ENCODE results near the gene MDH2. TPM values are rescaled to one million over a fixed set of nuclear protein-coding genes. Genes with fewer than 3 reads are reported as not detected.
"Not testable (repeated sequence)": the region's sequence is repeated elsewhere in the genome, so short reads cannot be mapped to it uniquely, and the experiment has no call there.

MDH2 gene
- total RNA-seq, 4 donors from 2014 or later = 70.8 to 119 (median 95.2) TPM

DNA sequence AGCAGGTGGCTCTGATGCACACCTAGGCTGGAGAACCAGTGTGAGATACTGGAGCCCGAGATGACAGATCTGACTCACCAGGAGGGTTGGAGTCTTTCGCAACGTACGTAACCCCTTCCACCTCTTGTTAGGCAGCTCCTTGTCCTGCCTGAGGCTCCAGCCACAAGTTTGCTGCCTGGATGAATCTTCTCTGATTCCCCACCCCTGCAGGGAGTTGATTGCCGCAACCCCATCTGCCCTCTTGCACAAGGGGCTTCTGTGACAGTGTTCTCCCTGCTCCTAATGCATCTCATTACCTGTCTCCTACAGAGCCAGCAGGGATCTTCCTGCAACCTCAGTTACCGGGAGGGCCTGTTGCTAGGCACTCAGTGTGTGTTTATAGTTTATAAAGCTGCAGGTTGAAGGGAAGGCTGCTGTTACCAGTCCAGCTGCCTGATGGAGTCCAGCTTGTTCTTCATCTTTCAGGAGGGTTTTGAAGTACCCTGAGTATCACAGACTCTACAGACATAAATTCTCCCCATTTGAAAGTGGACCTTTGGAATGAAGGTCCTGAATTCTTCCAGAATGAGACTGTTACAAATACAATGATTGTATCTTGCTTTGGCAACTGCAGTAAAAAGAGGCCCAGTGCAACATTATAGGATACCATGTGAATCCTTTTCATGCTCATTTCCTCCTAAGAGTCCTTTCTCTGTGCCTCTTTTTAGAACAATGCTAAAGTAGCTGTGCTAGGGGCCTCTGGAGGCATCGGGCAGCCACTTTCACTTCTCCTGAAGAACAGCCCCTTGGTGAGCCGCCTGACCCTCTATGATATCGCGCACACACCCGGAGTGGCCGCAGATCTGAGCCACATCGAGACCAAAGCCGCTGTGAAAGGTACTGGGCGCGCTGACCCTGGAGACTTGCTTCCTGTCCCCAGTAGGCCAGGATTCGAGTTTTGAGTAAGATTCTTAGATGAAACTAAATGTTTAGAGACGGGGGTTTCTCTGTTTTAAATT is 6.5 kb downstream of the MDH2 start:
- no peaks in the 10 kb centered on the region for H3K27me3 ChIP-seq
- peaks cover 20 to 30% of the 10 kb centered on the region in 2 donors for H3K36me3 ChIP-seq
- no peak for DNase-seq
- no peak overlapping the region for H3K27ac ChIP-seq
- intact Hi-C loops (cut with DNase I) = no loop called here
- WGBS, 2 donors = 83 to 87% methylated on average over 18 of the region's 18 CpGs
- TF ChIP-seq, protein P1, sequence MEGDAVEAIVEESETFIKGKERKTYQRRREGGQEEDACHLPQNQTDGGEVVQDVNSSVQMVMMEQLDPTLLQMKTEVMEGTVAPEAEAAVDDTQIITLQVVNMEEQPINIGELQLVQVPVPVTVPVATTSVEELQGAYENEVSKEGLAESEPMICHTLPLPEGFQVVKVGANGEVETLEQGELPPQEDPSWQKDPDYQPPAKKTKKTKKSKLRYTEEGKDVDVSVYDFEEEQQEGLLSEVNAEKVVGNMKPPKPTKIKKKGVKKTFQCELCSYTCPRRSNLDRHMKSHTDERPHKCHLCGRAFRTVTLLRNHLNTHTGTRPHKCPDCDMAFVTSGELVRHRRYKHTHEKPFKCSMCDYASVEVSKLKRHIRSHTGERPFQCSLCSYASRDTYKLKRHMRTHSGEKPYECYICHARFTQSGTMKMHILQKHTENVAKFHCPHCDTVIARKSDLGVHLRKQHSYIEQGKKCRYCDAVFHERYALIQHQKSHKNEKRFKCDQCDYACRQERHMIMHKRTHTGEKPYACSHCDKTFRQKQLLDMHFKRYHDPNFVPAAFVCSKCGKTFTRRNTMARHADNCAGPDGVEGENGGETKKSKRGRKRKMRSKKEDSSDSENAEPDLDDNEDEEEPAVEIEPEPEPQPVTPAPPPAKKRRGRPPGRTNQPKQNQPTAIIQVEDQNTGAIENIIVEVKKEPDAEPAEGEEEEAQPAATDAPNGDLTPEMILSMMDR (IDR thresholded peaks at IDR 0.05) = no peak
- no peak for TF ChIP-seq POLR2A (IDR thresholded peaks at IDR 0.05)
- peaks cover 0 to 8% of the 10 kb centered on the region in 2 donors for H3K4me1 ChIP-seq
- H3K4me3 ChIP-seq (replicated peaks in 1 of 3) = no peak overlapping the region
- H3K9me3 ChIP-seq = no peaks in the 10 kb centered on the region

DNA sequence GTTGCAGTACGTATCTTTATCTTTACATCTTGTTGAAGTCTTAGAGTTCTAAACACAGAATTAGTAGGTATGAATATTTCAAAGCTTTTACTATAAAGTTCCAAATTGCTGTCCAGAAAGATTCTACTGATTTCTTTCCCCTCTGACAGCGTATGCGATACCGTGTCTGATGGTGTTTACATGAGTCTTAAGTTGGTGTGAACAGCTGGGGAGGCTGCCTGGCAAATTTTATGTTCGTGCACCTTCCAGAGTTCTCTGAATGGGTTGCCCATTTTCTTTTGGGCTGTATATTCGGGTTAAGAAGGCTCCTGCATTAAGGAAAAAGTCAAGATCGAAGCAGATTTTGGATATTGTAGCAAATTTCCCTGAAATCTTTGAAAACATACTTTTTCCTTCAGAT is 8.3 kb downstream of the MDH2 start:
- intact Hi-C loops (cut with DNase I) = no loop called here
- Histone ChIP-seq H3K27ac (no peak overlapping the region), H3K4me1 (peaks cover 4 to 8% of the 10 kb centered on the region in 2 donors), H3K27me3 (no peaks in the 10 kb centered on the region), H3K4me3 (replicated peaks in 1 of 3) (no peak overlapping the region), H3K9me3 (no peaks in the 10 kb centered on the region), H3K36me3 (peaks cover 35 to 46% of the 10 kb centered on the region in 2 donors)
- no peak for DNase-seq
- 85 to 86% methylated on average over 7 of the region's 7 CpGs for WGBS, 2 donors
- TF ChIP-seq, protein P1 (IDR thresholded peaks at IDR 0.05) = no peak
- TF ChIP-seq POLR2A (IDR thresholded peaks at IDR 0.05) = no peak

DNA sequence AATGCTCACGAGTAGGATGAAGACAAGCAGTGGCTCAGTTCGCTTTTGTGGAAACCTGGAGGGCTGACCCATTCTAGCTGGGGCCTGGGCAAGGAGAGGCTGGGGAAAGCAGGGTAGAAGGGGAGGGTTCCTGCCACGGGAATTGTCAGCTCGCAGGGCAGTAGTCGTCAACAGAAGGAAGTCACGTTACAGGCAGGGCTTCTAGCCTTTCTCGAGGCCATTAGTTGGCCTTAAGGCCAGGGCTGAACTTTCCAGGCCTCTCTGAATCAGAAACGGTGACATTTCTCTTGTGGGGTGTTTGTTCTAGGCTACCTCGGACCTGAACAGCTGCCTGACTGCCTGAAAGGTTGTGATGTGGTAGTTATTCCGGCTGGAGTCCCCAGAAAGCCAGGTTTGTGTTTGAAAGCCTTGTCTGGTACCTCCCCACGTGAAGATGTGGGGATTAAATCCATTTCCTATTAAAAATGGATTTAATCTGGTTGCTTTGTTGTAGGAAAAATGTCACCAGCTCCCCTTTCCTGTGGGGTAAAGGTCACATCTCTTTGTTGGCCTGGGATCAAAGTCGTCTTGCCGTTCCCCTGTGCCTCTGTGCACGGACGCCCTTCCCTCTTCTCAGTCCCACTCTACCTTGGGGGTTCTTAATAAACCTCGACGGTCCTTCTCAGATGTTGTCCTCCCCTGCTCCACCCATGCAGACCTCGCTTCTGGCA is 9.4 kb downstream of the MDH2 start:
- peaks cover 4 to 9% of the 10 kb centered on the region in 2 donors for H3K4me1 ChIP-seq
- no peak for TF ChIP-seq POLR2A (IDR thresholded peaks at IDR 0.05)
- TF ChIP-seq, protein P1 (IDR thresholded peaks at IDR 0.05) = no peak
- intact Hi-C loops (cut with DNase I) = no loop called here
- DNase-seq = no peak
- H3K4me3 ChIP-seq (replicated peaks in 1 of 3) = no peak overlapping the region
- H3K27ac ChIP-seq = no peak overlapping the region
- peaks cover 45 to 53% of the 10 kb centered on the region in 2 donors for H3K36me3 ChIP-seq
- H3K27me3 ChIP-seq = no peaks in the 10 kb centered on the region
- 86 to 88% methylated on average over 18 of the region's 18 CpGs for WGBS, 2 donors
- no peaks in the 10 kb centered on the region for H3K9me3 ChIP-seq

DNA sequence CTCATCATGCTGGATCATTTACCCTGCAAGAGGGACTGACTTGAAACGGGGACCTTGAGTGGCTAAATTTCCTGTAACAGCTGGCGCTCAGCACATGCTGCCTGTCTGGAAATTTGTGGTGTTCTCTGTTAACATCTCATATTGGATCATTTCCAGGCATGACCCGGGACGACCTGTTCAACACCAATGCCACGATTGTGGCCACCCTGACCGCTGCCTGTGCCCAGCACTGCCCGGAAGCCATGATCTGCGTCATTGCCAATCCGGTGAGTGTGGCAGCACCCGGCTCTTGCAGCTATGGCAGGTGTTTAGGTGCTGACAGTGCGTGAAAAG is 9.9 kb downstream of the MDH2 start:
- H3K9me3 ChIP-seq = no peaks in the 10 kb centered on the region
- no peaks in the 10 kb centered on the region for H3K27me3 ChIP-seq
- TF ChIP-seq, protein P1 (IDR thresholded peaks at IDR 0.05) = no peak
- no peak for TF ChIP-seq POLR2A (IDR thresholded peaks at IDR 0.05)
- intact Hi-C loops (cut with DNase I) = no loop called here
- no peak overlapping the region for H3K27ac ChIP-seq
- peaks cover 4 to 9% of the 10 kb centered on the region in 2 donors for H3K4me1 ChIP-seq
- WGBS, 2 donors = 91 to 95% methylated on average over 9 to 11 of the region's 11 CpGs
- peaks cover 47 to 56% of the 10 kb centered on the region in 2 donors for H3K36me3 ChIP-seq
- no peak overlapping the region for H3K4me3 ChIP-seq (replicated peaks in 1 of 3)
- no peak for DNase-seq

DNA sequence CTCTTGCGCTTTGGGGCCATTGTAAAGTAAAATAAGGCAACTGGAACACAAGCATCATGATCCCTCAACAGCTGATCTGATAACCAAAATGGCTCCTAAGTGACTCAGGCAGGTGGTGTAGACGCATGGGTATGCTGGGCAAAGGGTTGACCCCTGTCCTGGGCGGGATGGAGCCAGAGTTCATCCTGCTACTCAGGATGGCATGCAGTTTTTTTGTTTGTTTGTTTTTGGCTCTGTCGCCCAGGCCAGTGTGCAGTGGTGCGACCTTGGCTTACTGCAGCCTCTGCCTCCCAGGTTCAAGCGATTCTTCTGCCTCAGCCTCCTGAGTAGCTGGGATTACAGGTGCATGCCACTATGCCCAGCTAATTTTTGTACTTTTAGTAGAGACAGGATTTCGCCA is 10.8 kb downstream of the MDH2 start:
- peaks cover 52 to 65% of the 10 kb centered on the region in 2 donors for H3K36me3 ChIP-seq
- intact Hi-C loops (cut with DNase I); H3K4me3 ChIP-seq (replicated peaks in 1 of 3); H3K27ac ChIP-seq; H3K9me3 ChIP-seq; DNase-seq; H3K27me3 ChIP-seq: not testable (repeated sequence)
- WGBS, 2 donors = 94 to 95% methylated on average over 7 of the region's 7 CpGs
- H3K4me1 ChIP-seq = peaks cover 4 to 12% of the 10 kb centered on the region in 2 donors
